T follicular helper cell (primary cell): Measurements from ENCODE around the gene OR1C1.
"Not testable (repeated sequence)": the region's sequence is repeated elsewhere in the genome, so short reads cannot be mapped to it uniquely, and the experiment has no call there.

Experiments used
- DNase-seq: peaks from one replicate; pipeline ENCODE4 v3.0.0-alpha.2; 2020; ENCODE audit warnings: low read depth
- total RNA-seq, 2 experiments: gene quantifications; one replicate each; lab custom pipeline; 2026; lab: John Stamatoyannopoulos, UW

OR1C1 gene, protein sequence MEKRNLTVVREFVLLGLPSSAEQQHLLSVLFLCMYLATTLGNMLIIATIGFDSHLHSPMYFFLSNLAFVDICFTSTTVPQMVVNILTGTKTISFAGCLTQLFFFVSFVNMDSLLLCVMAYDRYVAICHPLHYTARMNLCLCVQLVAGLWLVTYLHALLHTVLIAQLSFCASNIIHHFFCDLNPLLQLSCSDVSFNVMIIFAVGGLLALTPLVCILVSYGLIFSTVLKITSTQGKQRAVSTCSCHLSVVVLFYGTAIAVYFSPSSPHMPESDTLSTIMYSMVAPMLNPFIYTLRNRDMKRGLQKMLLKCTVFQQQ
- 0 to 0.06 reads per million in 2 experiments for total RNA-seq

DNA sequence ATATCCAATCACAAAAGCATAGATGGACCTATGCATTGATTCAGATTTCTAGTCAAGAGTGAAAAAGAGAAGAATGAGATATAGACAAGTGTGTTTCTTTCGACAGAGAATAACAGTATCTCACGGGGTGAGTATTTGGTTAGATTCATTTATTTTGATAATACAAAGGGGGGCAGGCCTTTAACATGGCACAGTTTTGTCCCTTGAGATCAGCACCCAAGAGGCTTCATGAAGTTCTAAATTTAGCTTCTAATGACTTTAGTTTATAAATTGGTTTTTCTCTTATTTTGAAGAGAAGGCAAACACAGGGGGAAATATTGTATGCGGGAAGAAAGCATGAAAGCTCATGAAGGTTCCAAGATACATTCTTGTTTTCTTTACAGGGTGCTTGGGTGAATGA is at the start of gene OR1C1:
Gene OR1C1, minus strand, starts transcription at position 101 of the 400 bp plus-strand sequence. CDS start 2,150 bp downstream, outside the sequence.
- no peak for DNase-seq

DNA sequence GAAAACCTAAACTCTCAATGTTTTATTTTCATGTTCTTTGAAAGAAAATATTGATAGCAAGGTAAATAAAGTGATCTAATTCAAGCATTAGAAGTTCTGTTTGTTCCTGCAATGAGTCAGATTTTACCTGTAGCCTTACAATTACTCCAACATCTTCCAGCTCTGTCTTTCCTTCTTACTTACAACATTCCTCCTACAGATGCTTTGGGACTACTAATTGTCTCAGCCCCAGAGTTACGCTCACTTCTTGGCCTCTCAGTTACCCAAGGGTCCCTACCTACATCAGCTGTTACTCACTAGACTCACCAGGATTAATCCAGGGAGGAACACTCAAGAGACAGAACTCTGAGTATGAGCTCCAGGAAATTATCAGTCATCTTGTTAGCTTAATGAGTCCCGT is 37.2 kb upstream of the OR1C1 start:
- DNase-seq, result no peak

DNA sequence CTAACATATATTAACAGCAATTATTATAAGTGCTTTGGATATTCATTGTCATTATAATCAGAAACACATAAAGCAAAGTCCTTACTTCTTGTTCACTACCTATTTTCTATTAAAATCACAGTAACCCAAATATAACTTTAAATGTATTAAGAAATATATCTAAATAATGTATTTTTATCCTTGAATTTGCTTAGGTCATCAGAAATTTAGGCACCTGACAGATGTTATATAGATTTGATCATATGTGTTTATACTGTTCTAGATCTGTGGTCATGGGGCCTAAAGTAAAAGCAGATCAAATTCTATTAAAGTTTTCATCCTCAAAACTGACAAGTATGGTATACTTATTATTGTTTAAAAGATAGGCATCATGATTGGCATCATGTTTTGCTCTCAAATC is 9.2 kb upstream of the OR1C1 start:
- no peak for DNase-seq

DNA sequence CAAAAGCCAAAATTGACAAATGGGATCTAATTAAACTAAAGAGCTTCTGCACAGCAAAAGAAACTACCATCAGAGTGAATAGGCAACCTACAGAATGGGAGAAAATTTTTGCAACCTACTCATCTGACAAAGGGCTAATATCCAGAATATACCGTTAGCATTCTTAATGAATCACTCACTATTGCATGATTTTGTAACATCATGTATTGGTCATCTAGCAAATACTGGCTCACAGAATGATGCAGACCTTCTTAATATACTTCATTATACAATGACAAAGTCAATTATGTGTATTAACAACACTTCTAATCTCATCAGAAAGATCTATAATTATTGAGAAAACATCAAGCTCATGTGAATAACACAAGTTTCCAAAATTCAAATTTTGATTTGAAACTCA is 6.0 kb downstream of the OR1C1 start:
- not testable (repeated sequence) for DNase-seq

DNA sequence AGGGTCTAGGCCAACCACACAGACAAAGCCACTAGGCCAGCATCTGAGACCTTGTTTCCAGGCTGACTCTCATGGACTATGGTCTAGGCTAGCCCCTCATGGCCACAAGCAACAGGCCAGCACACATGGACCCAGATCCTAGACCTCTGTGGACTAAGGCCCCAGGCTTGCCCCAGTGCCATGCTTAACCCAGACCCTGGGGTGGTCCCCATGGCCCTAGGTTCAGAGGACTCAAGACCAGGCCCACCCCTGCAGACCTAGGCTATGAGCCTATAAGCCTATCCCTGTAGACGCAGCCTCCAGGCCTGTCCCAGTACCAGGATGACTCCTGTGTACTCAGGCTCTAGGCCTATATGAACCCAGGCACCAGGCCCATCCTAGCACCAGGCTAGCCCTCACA is 10.5 kb downstream of the OR1C1 start:
- DNase-seq, result no peak

DNA sequence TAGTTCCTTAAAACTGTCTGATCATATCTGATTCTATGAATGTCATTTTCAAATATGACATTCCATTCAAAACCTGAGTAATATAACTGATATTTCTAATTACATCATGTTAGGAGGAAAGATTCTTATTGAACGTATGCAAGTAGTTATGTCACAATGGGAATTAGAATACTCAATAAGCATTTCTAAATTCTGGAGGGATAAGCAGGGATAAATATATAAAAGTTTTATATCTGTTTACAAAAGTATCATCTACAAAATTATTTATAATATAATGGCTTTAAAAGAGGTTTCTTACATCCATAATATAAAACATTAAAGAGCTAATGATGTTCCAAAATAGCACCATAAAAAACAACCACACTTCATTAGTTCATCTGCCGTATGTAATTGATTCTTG is 12.3 kb downstream of the OR1C1 start, which contains the start of gene OR14A2:
Gene OR14A2, minus strand, starts transcription at position 101 of the 400 bp plus-strand sequence.
- DNase-seq, result no peak

DNA sequence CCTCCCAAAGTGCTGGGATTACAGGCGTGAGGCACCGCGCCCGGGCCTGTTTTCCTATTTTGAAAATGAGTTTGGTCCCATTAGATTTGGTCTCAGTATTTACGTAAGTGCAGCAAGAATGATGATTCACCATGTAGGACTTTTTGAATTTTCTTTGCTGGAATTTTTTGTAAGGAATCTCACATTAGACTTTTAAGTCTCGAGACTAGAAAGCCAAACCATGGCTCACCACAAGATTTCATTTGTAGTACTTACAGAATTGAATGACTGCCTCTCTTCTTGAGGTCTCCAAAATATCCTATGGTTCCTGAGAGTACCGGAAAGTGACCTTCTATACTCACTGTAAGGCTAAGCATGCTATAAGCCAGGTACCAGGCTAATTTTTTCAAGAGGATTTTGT is 12.7 kb downstream of the OR1C1 start:
- DNase-seq, result no peak

DNA sequence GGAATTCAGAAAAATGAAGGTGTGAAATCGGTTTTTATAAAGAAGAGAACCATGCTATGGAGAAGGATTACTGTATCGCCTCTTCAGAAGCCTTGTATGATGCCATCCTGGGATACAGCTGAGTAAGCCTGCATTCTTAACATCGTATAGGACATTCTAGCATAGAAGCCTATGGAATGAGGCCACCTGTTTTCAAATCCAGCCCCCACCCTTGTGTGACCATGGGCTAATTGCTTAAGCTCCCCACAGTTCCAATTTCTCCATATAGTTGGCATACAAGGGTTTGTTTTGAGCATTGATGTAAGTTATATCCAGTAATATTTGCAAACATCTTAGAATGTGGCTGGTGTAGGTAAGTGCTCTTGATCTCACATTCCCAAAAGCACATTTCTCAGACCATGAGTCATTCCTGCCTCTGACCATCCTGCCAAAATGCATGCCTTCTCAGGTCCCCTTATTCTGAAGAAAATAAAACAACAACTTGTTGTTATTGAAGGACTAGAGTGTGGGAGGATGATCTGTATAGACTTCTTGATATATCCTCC is 13.9 kb downstream of the OR1C1 start:
- DNase-seq, result no peak

DNA sequence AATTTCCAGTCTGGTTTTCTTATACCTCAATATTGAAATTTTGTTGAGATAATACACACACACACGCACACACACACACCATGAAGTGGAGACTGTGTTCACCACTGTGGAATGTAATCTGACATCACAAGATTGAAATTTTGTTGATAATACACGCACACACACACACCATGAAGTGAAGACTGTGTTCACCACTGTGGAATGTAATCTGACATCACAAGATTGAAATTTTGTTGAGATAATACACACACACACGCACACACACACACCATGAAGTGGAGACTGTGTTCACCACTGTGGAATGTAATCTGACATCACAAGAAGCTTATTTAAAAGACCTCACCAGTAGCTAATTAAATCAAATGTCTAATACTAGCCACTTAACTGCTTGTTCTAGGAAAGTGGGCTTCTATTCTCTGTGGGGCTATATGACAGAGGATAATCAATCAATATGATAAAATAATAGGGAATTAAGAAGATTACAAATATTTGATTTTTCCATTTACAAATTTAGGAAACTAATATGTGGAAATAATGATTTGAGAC is 18.1 kb downstream of the OR1C1 start:
- not testable (repeated sequence) for DNase-seq

DNA sequence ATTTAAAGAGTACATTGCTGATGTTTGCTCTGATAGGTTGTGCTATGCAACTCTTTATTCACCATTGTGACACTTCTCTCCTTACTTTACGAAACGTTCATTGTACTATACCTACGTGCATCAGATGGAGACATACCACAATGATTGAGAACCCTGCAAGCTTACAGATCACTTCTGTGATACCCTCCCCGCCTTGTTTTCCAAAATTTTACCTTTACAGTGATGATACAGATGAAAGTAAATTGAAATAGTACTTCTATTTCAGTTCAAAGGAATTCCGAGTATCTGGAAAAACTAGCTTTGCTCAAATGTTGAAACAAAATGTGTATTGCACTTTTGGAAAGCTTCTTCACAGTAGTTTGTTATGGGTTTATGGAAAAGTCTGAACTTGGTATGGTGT is 18.6 kb downstream of the OR1C1 start:
- no peak for DNase-seq

DNA sequence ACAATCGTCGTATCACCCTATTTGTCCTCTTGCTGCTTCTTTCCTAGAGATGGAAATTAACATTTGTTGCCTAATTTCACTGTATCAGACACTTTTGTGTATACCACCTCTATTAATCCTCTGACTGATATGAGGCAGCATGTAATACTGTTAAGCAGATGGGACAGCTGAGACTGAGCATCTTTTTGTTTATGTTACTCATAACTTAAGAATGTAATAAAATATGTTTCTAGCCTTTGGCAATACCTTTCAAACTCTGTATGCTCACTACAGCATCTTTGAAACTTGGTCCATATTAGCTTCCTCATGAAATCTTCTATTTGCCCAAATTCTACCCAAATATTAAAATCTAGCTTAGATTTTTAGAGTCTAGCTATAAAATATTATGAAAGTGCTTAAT is 19.6 kb downstream of the OR1C1 start:
- DNase-seq, result no peak

DNA sequence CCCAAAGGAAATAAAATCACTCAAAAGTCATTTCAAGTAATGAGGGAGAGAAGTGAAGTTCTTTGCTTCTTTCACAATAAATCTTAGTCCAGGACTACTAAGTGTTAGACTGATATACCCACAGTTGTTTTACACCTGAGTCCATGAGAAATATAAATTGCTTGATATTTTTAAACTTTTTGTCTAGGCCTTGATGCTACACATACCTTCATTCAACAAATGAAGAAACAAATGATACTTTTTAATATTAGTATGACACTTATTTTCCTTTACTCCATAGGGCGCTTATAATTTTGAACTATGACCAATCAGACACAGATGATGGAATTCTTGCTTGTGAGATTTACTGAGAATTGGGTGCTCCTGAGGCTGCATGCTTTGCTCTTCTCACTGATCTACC is 22.0 kb downstream of the OR1C1 start, which contains the start of gene OR14K1:
Gene OR14K1, plus strand, starts transcription at position 301 of the 400 bp plus-strand sequence. Its CDS starts 0 bp downstream, at position 301.
- no peak for DNase-seq

DNA sequence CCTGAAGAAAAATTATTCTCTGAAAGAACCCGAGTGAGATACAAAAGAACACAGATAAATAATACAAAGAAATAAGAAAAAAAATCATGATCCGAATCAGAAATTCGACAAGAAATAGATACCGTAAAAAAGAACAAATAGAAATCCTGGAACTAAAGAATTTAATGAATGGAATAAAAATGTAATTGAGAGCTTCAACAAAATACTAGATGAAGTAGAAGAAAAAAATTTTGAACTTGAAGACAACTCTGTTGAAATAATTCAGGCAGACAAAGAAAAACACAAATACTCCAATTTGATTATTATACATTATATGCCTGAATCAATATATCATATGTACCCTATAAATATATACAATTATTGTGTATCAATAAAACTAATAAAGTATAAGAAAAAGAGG is 39.1 kb downstream of the OR1C1 start:
- no peak for DNase-seq

DNA sequence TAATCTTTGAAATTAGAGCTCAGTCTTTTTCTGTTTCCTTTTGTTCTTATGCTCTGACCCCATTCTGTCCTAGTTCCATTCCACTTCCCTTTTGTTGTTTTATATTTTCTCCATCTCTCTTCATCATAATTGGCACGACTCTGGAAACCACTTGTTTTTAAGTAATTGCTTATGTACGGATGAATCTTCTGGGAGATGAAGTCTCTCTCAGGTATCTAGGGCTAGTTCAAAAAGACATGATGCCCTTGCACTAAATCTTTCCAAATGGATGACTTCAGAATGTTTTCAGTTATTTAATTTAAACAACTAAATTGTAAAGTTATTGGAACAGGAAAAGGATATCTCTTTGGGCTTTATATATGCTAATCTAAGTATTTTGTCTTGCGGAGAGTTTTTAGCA is 43.8 kb downstream of the OR1C1 start, which contains the start of gene OR6F1:
Gene OR6F1, minus strand, starts transcription at position 101 of the 400 bp plus-strand sequence. CDS start 3,891 bp downstream, outside the sequence.
- no peak for DNase-seq

DNA sequence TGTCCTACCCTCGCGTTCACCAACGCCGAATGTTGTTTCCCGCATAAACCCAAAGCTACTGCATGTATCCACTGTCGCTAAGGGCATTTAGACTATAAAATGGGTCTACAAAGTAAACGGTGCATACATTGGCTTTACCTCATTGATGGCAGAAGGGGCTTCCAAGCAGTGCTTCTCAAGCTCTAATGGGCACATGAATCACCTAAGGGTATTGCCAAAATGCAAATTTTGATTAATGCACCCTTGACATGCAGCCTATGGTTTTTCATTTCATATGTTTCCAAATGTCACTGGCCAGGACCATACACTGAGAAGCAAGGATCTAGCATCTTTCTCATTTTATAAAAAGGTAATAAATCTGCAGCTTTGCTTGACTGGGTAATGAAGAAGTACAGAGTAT is 46.6 kb downstream of the OR1C1 start:
- DNase-seq, result no peak

DNA sequence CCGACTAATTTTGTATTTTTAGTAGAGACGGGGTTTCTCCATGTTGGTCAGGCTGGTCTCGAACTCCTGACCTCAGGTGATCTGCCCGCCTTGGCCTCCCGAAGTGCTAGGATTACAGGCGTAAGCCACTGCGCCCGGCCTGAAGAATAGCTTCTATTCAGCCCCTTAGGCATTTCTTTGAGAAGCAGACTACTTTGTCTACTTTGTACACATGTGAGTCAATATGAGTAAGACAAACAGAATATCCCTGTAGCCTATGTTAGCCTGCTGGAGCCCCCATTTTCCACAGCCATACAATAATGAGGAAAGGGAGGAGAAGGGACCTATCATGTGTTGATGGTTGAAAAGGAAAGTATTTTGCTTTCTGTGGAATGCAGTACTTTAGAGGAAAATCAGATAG is 49.7 kb downstream of the OR1C1 start:
- not testable (repeated sequence) for DNase-seq
